Smooth muscle cell (in vitro differentiated cells): Measurements from ENCODE around the gene PRKCQ. TPM values are rescaled to one million over a fixed set of nuclear protein-coding genes. Genes with fewer than 3 reads are reported as not detected.

Experiments used
- DNase-seq: peaks from one replicate; lab custom pipeline; 2025; ENCODE audit not compliant: unreplicated experiment; lab: John Stamatoyannopoulos, UW
- H2AFZ ChIP-seq: fragments of 200-600 bp; sonication (generic); 2 replicates; pipeline ENCODE4 v1.6.0; 2016; ENCODE audit warnings: antibody characterized with exemption, low read depth, mild to moderate bottlenecking
- H3F3A ChIP-seq: fragments of 200-600 bp; sonication (generic); 2 replicates; pipeline ENCODE4 v1.6.0; 2017; ENCODE audit warnings: antibody characterized with exemption, low read depth
- H3K27ac ChIP-seq: fragments of 200-600 bp; sonication (generic); 2 replicates; pipeline ENCODE4 v1.5.1; 2016; ENCODE audit warnings: low read depth, mild to moderate bottlenecking
- H3K27me3 ChIP-seq: fragments of 200-600 bp; sonication (generic); 2 replicates; pipeline ENCODE4 v1.6.1; 2016; ENCODE audit warnings: low read depth, mild to moderate bottlenecking
- H3K36me3 ChIP-seq: fragments of 200-600 bp; sonication (generic); 2 replicates; pipeline ENCODE4 v1.5.1; 2016; ENCODE audit warnings: low read depth
- H3K4me1 ChIP-seq: fragments of 200-600 bp; sonication (generic); 2 replicates; pipeline ENCODE4 v1.5.1; 2016; ENCODE audit warnings: low read depth
- H3K4me2 ChIP-seq: fragments of 200-600 bp; sonication (generic); 2 replicates; pipeline ENCODE4 v1.6.0; 2016; ENCODE audit warnings: mild to moderate bottlenecking
- H3K4me3 ChIP-seq: fragments of 200-600 bp; sonication (generic); 2 replicates; pipeline ENCODE4 v1.5.1; 2016; ENCODE audit warnings: mild to moderate bottlenecking
- H3K79me2 ChIP-seq: fragments of 200-600 bp; sonication (generic); 2 replicates; pipeline ENCODE4 v1.6.0; 2016; ENCODE audit warnings: low read depth, mild to moderate bottlenecking
- H3K9ac ChIP-seq: fragments of 200-600 bp; sonication (generic); 2 replicates; pipeline ENCODE4 v1.6.0; 2016; ENCODE audit warnings: low read depth
- H3K9me3 ChIP-seq: fragments of 200-600 bp; sonication (generic); replicated peaks from 2 replicates; pipeline ENCODE4 v1.5.1; 2016; ENCODE audit warnings: low read depth
- H4K20me1 ChIP-seq: fragments of 200-600 bp; sonication (generic); 2 replicates; pipeline ENCODE4 v1.6.0; 2016; ENCODE audit warnings: low read depth
- CTCF ChIP-seq: fragments of 200-600 bp; sonication (generic); IDR thresholded peaks from 2 replicates; pipeline ENCODE4 v1.5.1; 2017; ENCODE audit warnings: borderline replicate concordance, mild to moderate bottlenecking, antibody characterized with exemption; ENCODE audit not compliant: insufficient read depth, poor library complexity, severe bottlenecking
- WGBS: methylation state at CpG from one replicate; pipeline ENCODE4 v1.1.7; 2016; ENCODE audit warnings: low lambda C conversion rate; 5-methylcytosine and 5-hydroxymethylcytosine counted together
- polyA plus RNA-seq: library from polyadenylated mRNA; unstranded; fragments of >200 nt; fragmentation: Nextera tagmentation; extraction: Ambion mirVana; gene quantifications from 2 replicates; pipeline ENCODE4 v1.2.1, GENCODE V29; 2016
- total RNA-seq: library from RNA; depleted of rRNA; stranded (reverse); fragments of >200 nt; gene quantifications from 2 replicates; pipeline ENCODE4 v1.2.3, GENCODE V29; 2014

The PRKCQ gene
- total and polyA plus RNA-seq, 2 experiments from 2014 or later: 0.27 to 0.38 TPM

GRCh38 chr10:6493521-6494441, 86.3 kb downstream of the PRKCQ start:
- 70% methylated on average over 11 of the region's 11 CpGs for WGBS
- no peak overlapping the region for H3K27ac ChIP-seq

GRCh38 chr10:6492896-6493295, 87.2 kb downstream of the PRKCQ start:
- Histone ChIP-seq H2AFZ (no peak overlapping the region), H4K20me1 (no peaks in the 10 kb centered on the region), H3K9me3 (no peaks in the 10 kb centered on the region), H3K27ac (no peak overlapping the region), H3K4me1 (no peaks in the 10 kb centered on the region), H3K4me3 (no peak overlapping the region), H3K27me3 (no peaks in the 10 kb centered on the region), H3K4me2 (no peak overlapping the region), H3K36me3 (no peaks in the 10 kb centered on the region), H3K79me2 (no peaks in the 10 kb centered on the region), H3K9ac (no peak overlapping the region), H3F3A (no peaks in the 10 kb centered on the region)
- TF ChIP-seq CTCF: no peak
- WGBS: 92% methylated on average over 10 of the region's 10 CpGs
- DNase-seq: no peak

More at GRCh38 chr10:6493521-6494441, 86.3 kb downstream of the PRKCQ start:
- no peak overlapping the region for H3K4me3 ChIP-seq
- no peaks in the 10 kb centered on the region for H3K27me3 ChIP-seq
- no peaks in the 10 kb centered on the region for H3K4me1 ChIP-seq
- no peaks in the 10 kb centered on the region for H3F3A ChIP-seq
- H3K79me2 ChIP-seq: no peaks in the 10 kb centered on the region
- no peak for DNase-seq
- no peaks in the 10 kb centered on the region for H3K36me3 ChIP-seq
- H3K9ac ChIP-seq: no peak overlapping the region
- H2AFZ ChIP-seq: no peak overlapping the region
- no peaks in the 10 kb centered on the region for H3K9me3 ChIP-seq
- no peak overlapping the region for H3K4me2 ChIP-seq
- H4K20me1 ChIP-seq: no peaks in the 10 kb centered on the region
- TF ChIP-seq CTCF: no peak

GRCh38 chr10:6491841-6492609, 88.1 kb downstream of the PRKCQ start:
- H3K4me2 ChIP-seq: no peak overlapping the region
- H3K9ac ChIP-seq: no peak overlapping the region
- H3K27me3 ChIP-seq: no peaks in the 10 kb centered on the region
- H3K27ac ChIP-seq: no peak overlapping the region
- no peak for TF ChIP-seq CTCF
- H3K4me3 ChIP-seq: no peak overlapping the region
- H4K20me1 ChIP-seq: no peaks in the 10 kb centered on the region
- no peaks in the 10 kb centered on the region for H3F3A ChIP-seq
- H2AFZ ChIP-seq: no peak overlapping the region
- no peaks in the 10 kb centered on the region for H3K36me3 ChIP-seq
- DNase-seq: no peak
- no peaks in the 10 kb centered on the region for H3K79me2 ChIP-seq
- H3K9me3 ChIP-seq: no peaks in the 10 kb centered on the region
- 82% methylated on average over 9 of the region's 9 CpGs for WGBS
- no peaks in the 10 kb centered on the region for H3K4me1 ChIP-seq
